OCI-LY3 (cell line): ENCODE measurements around the gene SHLD1.

Source experiments
- H2AFZ ChIP-seq: fragments of 200-600, 300-600 bp; shearing (Covaris generic); 2 replicates; pipeline ENCODE4 v1.6.0; 2014; ENCODE audit warnings: antibody characterized with exemption, low read depth, low read length
- H3K27ac ChIP-seq: fragments of 200-600, 300-600 bp; sonication (generic); 2 replicates; pipeline ENCODE4 v1.5.1; 2014; ENCODE audit warnings: mild to moderate bottlenecking, low read length, moderate library complexity, mixed read lengths
- H3K27me3 ChIP-seq: fragments of 200-600, 300-600 bp; sonication (generic); 2 replicates; pipeline ENCODE4 v1.6.1; 2014; ENCODE audit warnings: low read depth, low read length, mixed read lengths
- H3K36me3 ChIP-seq: fragments of 200-600, 300-600 bp; sonication (generic); replicated peaks from 2 replicates; pipeline ENCODE3; 2014; ENCODE audit warnings: low read depth, low read length, mixed read lengths
- H3K4me1 ChIP-seq: fragments of 300-600, 200-600 bp; sonication (generic); 2 replicates; pipeline ENCODE4 v1.6.1; 2014; ENCODE audit warnings: low read length, mixed read lengths
- H3K4me2 ChIP-seq: fragments of 200-600, 300-600 bp; sonication (generic); 2 replicates; pipeline ENCODE4 v1.6.1; 2014; ENCODE audit warnings: low read length, mixed read lengths
- H3K4me3 ChIP-seq: fragments of 300-600, 200-600 bp; sonication (generic); 2 replicates; pipeline ENCODE4 v1.5.1; 2014; ENCODE audit warnings: antibody characterized with exemption, mild to moderate bottlenecking, low read length, moderate library complexity
- H3K79me2 ChIP-seq: fragments of 300-600, 200-600 bp; shearing (Covaris generic); 2 replicates; pipeline ENCODE4 v1.6.1; 2014; ENCODE audit warnings: mild to moderate bottlenecking, low read length, mixed read lengths
- H3K9ac ChIP-seq: fragments of 300-600, 200-600 bp; shearing (Covaris generic); 2 replicates; pipeline ENCODE4 v1.6.0; 2014; ENCODE audit warnings: mild to moderate bottlenecking, low read length, moderate library complexity
- H3K9me3 ChIP-seq: fragments of 200-600, 300-600 bp; shearing (Covaris generic); 2 replicates; pipeline ENCODE4 v1.6.1; 2014; ENCODE audit warnings: low read length, mixed read lengths; ENCODE audit not compliant: insufficient read depth
- H4K20me1 ChIP-seq: fragments of 200-600, 300-600 bp; sonication (generic); 2 replicates; pipeline ENCODE4 v1.6.1; 2016; ENCODE audit warnings: low read length, mixed read lengths; ENCODE audit not compliant: insufficient read depth
- EZH2phosphoT487 ChIP-seq: fragments of 200-600 bp; shearing (Covaris generic); IDR thresholded peaks from 2 replicates; pipeline ENCODE4 v1.6.1; 2018; ENCODE audit warnings: antibody characterized with exemption, mixed run types, low read depth
- TF ChIP-seq, protein P1 (sequence below): fragments of 200-600, 300-600 bp; sonication (generic); IDR thresholded peaks from 2 replicates; pipeline ENCODE4 v1.5.1; 2014; ENCODE audit warnings: antibody characterized with exemption, low read length, low read depth

Gene SHLD1

GRCh38 chr20:5834436-5835005 is 84.3 kb downstream of the SHLD1 start:
- Histone ChIP-seq H3K27ac (no peak overlapping the region), H3K79me2 (no peaks in the 10 kb centered on the region), H3K4me3 (no peak overlapping the region), H3K9me3 (no peaks in the 10 kb centered on the region), H4K20me1 (0 out of 2 replicates have a peak, but pooled peaks cover 1% of the 10 kb centered on the region), H3K4me1 (no peaks in the 10 kb centered on the region), H3K9ac (no peak overlapping the region), H3K27me3 (no peaks in the 10 kb centered on the region), H3K36me3 (no peaks in the 10 kb centered on the region), H2AFZ (no peak overlapping the region), H3K4me2 (no peak overlapping the region)
- no peak for TF ChIP-seq EZH2phosphoT487
- TF ChIP-seq, protein P1, sequence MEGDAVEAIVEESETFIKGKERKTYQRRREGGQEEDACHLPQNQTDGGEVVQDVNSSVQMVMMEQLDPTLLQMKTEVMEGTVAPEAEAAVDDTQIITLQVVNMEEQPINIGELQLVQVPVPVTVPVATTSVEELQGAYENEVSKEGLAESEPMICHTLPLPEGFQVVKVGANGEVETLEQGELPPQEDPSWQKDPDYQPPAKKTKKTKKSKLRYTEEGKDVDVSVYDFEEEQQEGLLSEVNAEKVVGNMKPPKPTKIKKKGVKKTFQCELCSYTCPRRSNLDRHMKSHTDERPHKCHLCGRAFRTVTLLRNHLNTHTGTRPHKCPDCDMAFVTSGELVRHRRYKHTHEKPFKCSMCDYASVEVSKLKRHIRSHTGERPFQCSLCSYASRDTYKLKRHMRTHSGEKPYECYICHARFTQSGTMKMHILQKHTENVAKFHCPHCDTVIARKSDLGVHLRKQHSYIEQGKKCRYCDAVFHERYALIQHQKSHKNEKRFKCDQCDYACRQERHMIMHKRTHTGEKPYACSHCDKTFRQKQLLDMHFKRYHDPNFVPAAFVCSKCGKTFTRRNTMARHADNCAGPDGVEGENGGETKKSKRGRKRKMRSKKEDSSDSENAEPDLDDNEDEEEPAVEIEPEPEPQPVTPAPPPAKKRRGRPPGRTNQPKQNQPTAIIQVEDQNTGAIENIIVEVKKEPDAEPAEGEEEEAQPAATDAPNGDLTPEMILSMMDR, result no peak

DNA sequence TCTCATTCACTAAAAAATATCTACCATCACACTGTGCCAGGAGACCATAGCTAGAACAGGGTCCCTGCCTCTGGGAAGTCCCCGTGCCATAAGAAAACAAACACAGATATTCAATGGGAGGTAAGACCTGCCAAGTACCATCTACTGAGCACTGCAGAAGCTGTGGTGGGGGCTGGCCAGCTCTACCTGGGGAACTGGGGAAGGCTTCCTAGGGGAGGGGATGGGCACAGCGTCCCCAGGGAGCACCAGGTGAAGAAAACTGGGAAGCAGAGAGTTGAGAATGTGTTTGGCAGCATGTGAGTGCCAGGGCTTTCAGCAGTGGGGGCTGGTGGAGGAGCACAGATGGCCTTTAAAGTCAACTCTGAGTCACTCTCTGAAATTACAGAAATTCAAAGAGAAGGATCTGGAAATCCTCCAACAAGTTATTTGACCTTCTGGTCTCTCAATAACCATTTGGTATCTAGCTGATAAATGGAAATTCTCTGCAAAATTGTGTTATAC is 85.2 kb downstream of the SHLD1 start:
- no peak overlapping the region for H3K9ac ChIP-seq
- no peak overlapping the region for H3K4me2 ChIP-seq
- H3K27ac ChIP-seq, result no peak overlapping the region
- H3K36me3 ChIP-seq, result no peaks in the 10 kb centered on the region
- no peaks in the 10 kb centered on the region for H3K79me2 ChIP-seq
- H3K9me3 ChIP-seq, result no peaks in the 10 kb centered on the region
- no peak overlapping the region for H3K4me3 ChIP-seq
- H3K4me1 ChIP-seq, result no peaks in the 10 kb centered on the region
- H2AFZ ChIP-seq, result no peak overlapping the region
- 0 out of 2 replicates have a peak, but pooled peaks cover 3% of the 10 kb centered on the region for H4K20me1 ChIP-seq
- no peak for TF ChIP-seq EZH2phosphoT487
- TF ChIP-seq, protein P1, result no peak
- H3K27me3 ChIP-seq, result peaks cover 5% of the 10 kb centered on the region; the same call in 1 of the 2 replicates

- no peak overlapping the region for H3K27ac ChIP-seq
- no peaks in the 10 kb centered on the region for H3K36me3 ChIP-seq
- H3K9me3 ChIP-seq, result no peaks in the 10 kb centered on the region
- TF ChIP-seq, protein P1, result no peak
- no peak for TF ChIP-seq EZH2phosphoT487
- no peaks in the 10 kb centered on the region for H3K79me2 ChIP-seq
- H2AFZ ChIP-seq, result no peak overlapping the region
- H3K9ac ChIP-seq, result no peak overlapping the region
- 0 out of 2 replicates have a peak, but pooled peaks cover 3% of the 10 kb centered on the region for H4K20me1 ChIP-seq
- H3K27me3 ChIP-seq, result peaks cover 8% of the 10 kb centered on the region; the same call in 1 of the 2 replicates
- no peaks in the 10 kb centered on the region for H3K4me1 ChIP-seq
- no peak overlapping the region for H3K4me3 ChIP-seq
- no peak overlapping the region for H3K4me2 ChIP-seq
Observed at GRCh38 chr20:5835871-5836270, 85.7 kb downstream of the SHLD1 start.

DNA sequence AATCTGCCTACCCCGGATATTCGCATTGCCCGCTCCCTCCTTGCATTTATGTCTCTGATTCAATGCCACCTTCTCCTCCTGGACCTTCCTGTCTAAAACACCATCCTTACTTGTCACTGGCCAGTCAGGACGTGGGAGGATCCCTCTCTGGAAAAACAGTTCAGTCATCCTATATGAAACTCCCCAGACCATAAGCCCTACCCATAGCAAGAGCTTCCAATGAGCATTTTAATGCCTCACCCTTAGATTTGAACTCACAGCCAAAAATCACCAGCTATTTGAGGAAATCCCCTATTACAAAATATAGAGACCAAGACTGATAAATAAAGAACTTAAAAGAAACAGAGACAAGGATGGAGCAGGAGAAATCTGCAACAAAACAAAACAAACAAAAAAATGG is 86.4 kb downstream of the SHLD1 start:
- no peak overlapping the region for H3K9ac ChIP-seq
- H3K4me2 ChIP-seq, result no peak overlapping the region
- 0 out of 2 replicates have a peak, but pooled peaks cover 3% of the 10 kb centered on the region for H4K20me1 ChIP-seq
- no peak overlapping the region for H3K27ac ChIP-seq
- H3K79me2 ChIP-seq, result no peaks in the 10 kb centered on the region
- H3K27me3 ChIP-seq, result peaks cover 10% of the 10 kb centered on the region; the same call in 1 of the 2 replicates
- TF ChIP-seq EZH2phosphoT487, result no peak
- TF ChIP-seq, protein P1, result no peak
- H3K9me3 ChIP-seq, result no peaks in the 10 kb centered on the region
- no peaks in the 10 kb centered on the region for H3K36me3 ChIP-seq
- no peak overlapping the region for H2AFZ ChIP-seq
- H3K4me1 ChIP-seq, result no peaks in the 10 kb centered on the region
- H3K4me3 ChIP-seq, result no peak overlapping the region
